ENCODE measurements around the gene KIAA1671.
A peak's percentile ranks its signal among the peaks of the same experiment; 100 is the strongest.
"Not testable (repeated sequence)": the region's sequence is repeated elsewhere in the genome, so short reads cannot be mapped to it uniquely, and the experiment has no call there.

KIAA1671 gene

DNA sequence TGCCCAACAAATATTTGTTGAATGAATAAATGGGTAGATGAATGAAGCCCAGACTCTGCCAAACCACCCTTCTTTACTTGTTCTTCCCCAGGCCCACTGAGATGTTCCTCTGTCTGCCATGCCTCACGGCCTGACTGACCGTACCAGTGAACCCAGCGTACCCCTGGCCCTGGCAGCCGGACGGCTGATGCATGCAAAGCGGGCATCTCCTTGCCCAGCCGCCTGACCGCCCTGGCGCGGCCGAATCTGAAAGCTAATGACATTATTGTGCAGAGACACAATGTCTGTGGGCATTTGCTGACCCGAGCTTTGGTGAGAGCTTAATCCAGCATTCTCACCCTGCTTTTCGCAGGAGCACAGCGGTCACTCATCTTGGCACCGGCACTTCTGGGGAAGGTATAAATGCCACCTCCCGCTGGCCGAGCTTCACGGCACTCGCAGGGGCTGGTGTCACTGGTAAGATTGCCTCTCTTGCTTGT is 266.7 kb downstream of the KIAA1671 start, which contains the start of gene CRYBB2:
CRYBB2 (plus strand) TSS at position 429 of the 479 bp plus-strand sequence. CDS start 1,791 bp downstream, outside the sequence.
- DNase-seq (ENCODE audit: low read depth in 1 of 2, low spot score in 1 of 2) = no peak

DNA sequence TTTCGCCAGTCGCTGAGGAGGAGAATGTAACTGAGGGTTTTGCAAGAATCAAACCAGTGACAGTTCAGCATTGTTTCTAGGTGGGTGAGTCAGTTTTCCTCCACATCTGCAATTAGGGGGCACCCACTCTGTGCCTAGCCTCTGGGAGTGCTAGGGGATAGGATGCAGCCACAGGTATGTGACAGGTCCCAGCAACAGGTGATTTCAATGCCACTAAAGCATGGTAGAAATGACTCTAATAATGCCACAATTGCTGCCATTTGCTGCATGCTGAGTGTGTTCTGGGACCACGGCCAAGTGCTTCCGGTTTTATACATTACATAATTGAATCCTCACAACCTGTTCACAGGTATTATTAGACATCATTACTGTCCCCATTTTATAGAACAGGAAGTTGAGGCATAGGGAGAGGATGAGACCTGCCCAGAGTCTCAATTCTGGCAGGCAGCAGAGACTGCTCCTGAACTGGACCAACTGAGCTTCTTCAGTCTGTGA is 267.5 kb downstream of the KIAA1671 start:
- no peak for DNase-seq (ENCODE audit: low read depth in 1 of 2, low spot score in 1 of 2)

DNA sequence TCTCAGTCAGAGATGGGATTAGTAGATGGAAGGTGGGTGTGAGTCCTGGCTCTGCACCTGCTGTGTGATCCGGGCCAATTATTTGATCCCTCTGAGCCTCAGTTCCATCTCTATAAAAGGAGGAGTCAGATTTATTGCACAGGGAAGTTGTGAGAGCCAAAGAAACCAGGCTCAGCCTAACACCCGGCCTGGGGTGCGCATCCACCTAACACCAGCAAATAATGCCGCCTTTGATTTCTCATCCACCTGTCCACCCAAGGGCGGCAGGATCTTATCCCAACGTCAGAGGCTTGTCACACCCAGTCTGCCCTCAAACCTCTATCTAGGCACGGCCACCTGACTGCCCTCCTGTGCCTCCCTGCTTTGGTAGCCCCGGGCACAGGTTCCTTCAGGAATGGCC is 269.3 kb downstream of the KIAA1671 start:
- DNase-seq (ENCODE audit: low read depth in 1 of 2, low spot score in 1 of 2) = no peak

DNA sequence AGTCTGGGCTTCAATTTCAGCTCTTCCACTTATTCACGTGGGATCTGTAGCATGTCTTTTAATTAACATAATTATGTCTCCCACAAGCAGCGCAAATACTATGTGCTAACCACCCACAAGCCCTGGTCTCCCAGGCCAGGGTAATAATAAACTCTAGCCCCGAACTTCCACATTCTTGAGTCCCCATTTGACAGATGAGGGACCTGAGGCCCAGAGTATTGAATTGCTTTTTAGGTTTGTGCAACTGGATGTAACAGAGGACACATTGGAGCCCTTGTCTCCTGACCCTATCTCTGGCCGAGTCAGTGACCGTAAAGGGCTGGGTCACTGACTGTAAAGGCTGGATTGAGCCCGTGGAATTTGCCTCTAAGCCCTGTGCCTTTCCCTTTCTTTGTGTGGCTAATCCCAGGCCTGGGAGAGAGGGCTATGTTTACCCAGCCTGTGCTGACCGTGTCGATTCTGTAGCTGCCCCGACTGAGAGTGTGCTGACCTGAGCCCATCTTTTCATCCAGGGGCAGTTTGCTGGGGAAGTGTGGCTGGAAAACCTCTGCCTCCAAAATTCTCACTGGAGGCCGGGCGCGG is 270.8 kb downstream of the KIAA1671 start:
- DNase-seq (ENCODE audit: low read depth in 1 of 2, low spot score in 1 of 2) = no peak

DNA sequence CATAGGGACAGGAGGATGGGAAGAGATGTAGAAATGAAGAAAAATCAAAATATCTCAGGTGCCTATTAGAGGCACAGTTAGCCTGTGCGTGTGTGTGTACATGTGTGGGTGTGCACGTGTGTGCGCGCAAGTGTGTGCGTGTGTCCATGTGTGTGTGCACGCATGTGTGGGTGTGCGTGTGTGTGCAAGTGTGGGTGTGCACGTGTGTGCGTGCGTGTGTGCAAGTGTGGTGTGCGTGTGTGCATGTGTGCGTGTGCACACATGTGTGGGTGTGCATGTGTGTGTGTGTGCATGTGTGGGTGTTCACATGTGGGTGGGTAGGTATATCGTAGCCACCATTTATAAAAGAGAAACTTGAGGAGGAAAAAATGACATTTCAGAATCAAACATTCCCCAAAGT is 276.3 kb downstream of the KIAA1671 start:
- no peak for DNase-seq (ENCODE audit: low read depth in 1 of 2, low spot score in 1 of 2)

DNA sequence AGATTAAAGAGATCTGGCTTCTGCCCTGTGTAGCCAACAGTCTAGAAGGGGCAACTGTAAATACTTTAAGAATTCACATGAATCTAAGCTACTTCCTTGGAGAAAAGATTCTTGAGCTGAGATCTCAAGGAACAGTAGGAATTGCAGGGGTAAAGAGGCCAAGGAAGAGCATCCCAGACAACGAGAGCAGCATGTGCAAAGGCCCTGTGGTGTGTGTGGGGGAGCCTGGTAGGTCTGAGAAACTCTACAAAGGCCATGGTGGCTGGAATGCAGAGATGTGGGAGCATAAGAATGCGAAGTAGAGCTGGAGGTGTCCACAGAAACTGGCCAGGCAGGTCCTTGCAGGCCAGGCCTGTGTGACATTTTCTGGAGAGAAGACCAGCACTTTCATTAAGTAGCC is 278.2 kb downstream of the KIAA1671 start:
- DNase-seq (ENCODE audit: low read depth in 1 of 2, low spot score in 1 of 2) = not testable (repeated sequence)

DNA sequence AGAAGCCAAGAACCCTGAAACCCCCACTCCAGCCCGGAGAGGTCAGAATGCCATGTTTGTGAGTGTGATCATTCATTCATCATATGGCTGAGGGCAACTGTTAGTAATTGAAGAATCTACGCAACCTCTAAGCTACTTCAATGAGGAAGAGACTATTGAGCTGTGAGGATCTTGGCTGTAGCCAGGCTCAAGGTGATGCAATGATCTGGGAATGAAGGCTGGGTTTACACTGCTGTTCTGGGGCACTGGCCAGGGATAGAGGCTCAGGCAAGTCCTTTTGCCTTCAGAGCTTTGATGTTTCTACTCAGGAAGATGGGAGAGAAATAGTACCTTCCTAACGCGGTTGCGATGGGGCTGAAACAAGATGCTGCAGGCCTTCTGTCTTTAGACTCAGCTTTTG is 279.8 kb downstream of the KIAA1671 start:
- no peak for DNase-seq (ENCODE audit: low read depth in 1 of 2, low spot score in 1 of 2)

DNA sequence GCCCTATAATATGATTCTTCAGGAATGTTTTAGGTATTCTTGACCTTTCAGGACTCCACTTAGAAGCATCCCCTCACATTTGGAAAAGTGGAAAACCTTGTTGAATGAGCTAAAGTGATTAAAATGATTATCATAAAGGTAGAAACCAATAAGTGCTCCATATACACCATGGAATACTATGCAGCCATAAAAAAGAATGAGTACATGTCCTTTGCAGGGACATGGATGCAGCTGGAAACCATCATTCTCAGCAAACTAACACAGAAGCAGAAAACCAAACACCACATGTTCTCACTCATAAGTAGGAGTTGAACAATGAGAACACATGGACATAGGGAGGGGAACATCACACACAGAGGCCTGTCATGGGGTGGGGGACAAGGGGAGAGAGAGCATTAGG is 281.2 kb downstream of the KIAA1671 start:
- DNase-seq (ENCODE audit: low read depth in 1 of 2, low spot score in 1 of 2) = not testable (repeated sequence)

DNA sequence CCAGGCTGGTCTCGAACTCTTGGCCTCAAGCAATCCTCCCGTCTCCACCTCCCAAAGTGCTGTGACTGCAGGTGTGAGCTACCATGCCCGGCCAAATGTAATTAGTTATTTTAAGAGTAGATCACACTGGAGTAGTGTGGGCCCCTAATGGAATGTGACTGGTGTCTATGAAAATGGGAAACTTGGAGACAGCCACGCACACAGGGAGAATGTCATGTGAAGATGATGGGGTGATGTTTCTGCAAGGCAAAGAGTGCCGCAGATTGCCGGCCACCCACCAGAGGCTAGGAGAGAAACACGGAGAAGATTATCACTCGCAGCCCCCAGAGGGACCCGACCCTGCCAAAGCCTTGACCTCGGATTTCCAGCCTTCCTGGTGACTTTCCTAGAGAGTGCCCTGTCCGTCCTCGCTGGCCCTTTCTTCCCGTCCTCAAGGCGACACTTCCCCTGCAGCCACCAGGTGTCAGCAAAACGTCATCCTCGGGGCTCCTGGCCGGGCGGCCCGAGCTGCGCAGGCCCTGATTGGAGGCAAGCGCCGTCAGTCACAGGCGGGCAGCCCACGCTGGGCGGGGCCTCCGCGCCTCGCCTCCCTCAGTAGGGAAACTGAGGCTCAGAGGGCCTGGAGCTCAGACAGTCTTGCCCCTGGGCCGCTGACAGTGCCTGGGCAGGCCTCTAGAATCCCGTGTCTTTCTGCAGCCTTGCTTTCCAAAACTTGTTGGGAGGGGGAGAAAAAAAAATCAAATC is 283.2 kb downstream of the KIAA1671 start:
- DNase-seq (ENCODE audit: low read depth in 1 of 2, low spot score in 1 of 2) = peak; percentile 10 to 27

DNA sequence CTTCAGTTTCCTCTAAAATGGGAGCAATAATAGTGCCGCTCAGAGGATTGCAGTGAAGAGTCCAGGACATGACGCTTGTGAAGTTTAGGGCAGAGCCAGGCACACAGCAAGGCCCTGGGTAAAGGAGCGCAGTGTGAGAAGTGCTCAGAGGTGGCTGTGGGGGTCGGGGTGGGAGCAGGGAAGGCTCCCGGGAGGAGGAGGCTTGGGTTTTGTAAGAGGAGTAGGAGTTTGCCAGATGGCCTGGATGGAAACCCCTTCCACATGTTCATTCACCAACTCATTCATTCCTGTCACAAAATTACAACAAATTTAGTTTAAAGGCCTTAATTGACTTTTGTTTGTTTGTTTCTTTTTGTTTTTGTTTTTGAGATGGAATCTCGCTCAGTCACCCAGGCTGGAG is 283.9 kb downstream of the KIAA1671 start:
- no peak for DNase-seq (ENCODE audit: low read depth in 1 of 2, low spot score in 1 of 2)

DNA sequence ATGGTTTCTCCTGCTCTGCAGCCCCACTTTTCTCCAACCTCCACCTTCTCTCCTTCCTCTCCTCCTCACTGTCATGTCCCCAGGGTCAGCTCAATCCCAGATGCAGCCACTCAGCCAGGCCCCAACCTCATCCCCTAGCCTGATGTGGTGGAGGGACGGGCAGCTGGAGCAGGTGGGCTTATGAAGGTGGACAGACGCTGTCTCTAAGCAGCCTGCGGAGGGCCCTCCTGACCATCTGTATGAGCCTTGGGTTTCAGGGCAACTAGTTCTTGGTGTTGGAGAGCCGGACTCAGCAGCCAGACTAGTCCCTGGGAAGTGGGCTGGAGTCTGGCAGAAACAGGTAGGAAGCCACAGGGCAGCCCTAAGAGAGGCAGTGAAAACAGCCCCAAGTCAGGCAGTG is 285.0 kb downstream of the KIAA1671 start:
- no peak for DNase-seq (ENCODE audit: low read depth in 1 of 2, low spot score in 1 of 2)

DNA sequence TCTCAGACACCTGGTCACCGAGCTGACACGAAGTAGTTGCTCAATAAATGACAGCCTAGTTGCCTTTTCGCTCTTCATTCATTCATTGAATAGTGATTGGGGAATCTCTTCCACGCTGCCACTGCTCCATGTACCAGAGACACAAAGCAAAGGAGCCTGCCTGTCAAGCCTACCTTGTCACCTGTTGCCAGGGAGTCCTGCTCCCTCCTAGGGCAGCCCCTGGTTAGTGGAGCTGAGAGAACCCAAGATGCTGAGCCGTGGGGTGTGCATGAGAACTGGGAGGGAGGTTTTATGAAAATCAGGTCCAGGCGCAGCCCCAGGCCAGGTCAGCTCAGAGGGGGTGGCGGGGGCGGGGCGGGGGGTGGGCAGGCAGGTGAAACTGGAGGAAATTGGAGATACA is 285.5 kb downstream of the KIAA1671 start:
- not testable (repeated sequence) for DNase-seq (ENCODE audit: low read depth in 1 of 2, low spot score in 1 of 2)

All from activated T-helper 1 cell treated with anti-CD3 and anti-CD28 coated beads, Interleukin-2, amount 50 U/mL, for 16 hours (primary cell).